Gastrocnemius medialis (tissue), 4 donors: ENCODE results near the gene CDH5. TPM values are rescaled to one million over a fixed set of nuclear protein-coding genes. Genes with fewer than 3 reads are reported as not detected.

Source experiments
- ATAC-seq, 2 donors: fragments of 150-250 bp; one replicate each; pipeline ENCODE4 v1.9.1; 2016
- DNase-seq, 2 donors: peaks; one replicate each; pipeline ENCODE4 v3.0.0-alpha.2; 2019
- H3K27ac ChIP-seq, 4 donors: fragments of 200-600 bp; sonication (generic); 1 replicate in 1 of 4; 2 replicates in 3 of 4; pipeline ENCODE4 v1.5.1; 2016 to 2018; ENCODE audit warnings: mild to moderate bottlenecking in 2 of 4, moderate library complexity in 1 of 4
- H3K27me3 ChIP-seq, 3 donors: fragments of 200-600 bp; sonication (generic) in 2 of 3; 1 replicate in 1 of 3; 2 replicates in 2 of 3; pipeline versions ENCODE4 v1.5.1 to v1.6.0; 2016 to 2019; ENCODE audit warnings: mild to moderate bottlenecking in 1 of 3, moderate library complexity in 1 of 3
- H3K36me3 ChIP-seq, 2 donors: fragments of 200-600 bp; sonication (generic) in 1 of 2; one replicate each; pipeline ENCODE4 v1.5.1; 2017 to 2018
- H3K4me1 ChIP-seq, 2 donors: fragments of 200-600 bp; sonication (generic) in 1 of 2; one replicate each; pipeline ENCODE4 v1.5.1; 2016 to 2017; ENCODE audit warnings: mild to moderate bottlenecking in 2 of 2
- H3K4me3 ChIP-seq, 4 donors: fragments of 200-600 bp; sonication (generic) in 3 of 4; 1 replicate in 1 of 4; 2 replicates in 3 of 4; pipeline ENCODE4 v1.5.1; 2016 to 2019; ENCODE audit warnings: mild to moderate bottlenecking in 2 of 4
- H3K9me3 ChIP-seq, 3 donors: fragments of 200-600 bp; sonication (generic) in 2 of 3; 1 replicate in 1 of 3; 2 replicates in 2 of 3; pipeline ENCODE4 v1.5.1; 2016 to 2019
- CTCF ChIP-seq, 5 experiments: fragments of 450-650 bp in 3 of 5; fragments of 200-600 bp in 2 of 5; sonication (generic) in 2 of 5; IDR thresholded peaks in 4 of 5; conservative IDR thresholded peaks in 1 of 5; 1 replicate in 4 of 5; 2 replicates in 1 of 5; pipeline ENCODE4 v1.5.1; 2016 to 2019; ENCODE audit warnings: antibody characterized with exemption in 5 of 5, mild to moderate bottlenecking in 3 of 5, moderate library complexity in 3 of 5
- POLR2A ChIP-seq, 2 donors: fragments of 450-650 bp; IDR thresholded peaks; one replicate each; pipeline ENCODE4 v1.6.1; 2017; ENCODE audit warnings: antibody characterized with exemption in 2 of 2, mild to moderate bottlenecking in 2 of 2, moderate library complexity in 2 of 2
- in situ Hi-C, 4 donors: fragments of 200-750 bp; cut with MboI; loops; one replicate each; pipeline versions ENCODE4 v1.15.0 to v1.8.0; 2017; ENCODE audit warnings: low sequenced_read_pairs in 4 of 4
- intact Hi-C: fragments of 100-400 bp; cut with DNase I; formaldehyde crosslinking; loops from one replicate; pipeline ENCODE4 v1.15.1; 2023; ENCODE audit warnings: low total_unique reads
- total RNA-seq, 4 donors: library from RNA; depleted of rRNA; stranded (reverse); fragments of >200 nt; gene quantifications; one replicate each; pipeline versions ENCODE4 v1.1.0 to v1.2.3, GENCODE V29; 2016

Gene CDH5
- total RNA-seq, 4 donors from 2014 or later: 24.3 to 37.4 (median 31.7) TPM

GRCh38 chr16:66382171-66382965, 15.9 kb downstream of the CDH5 start:
- H3K36me3 ChIP-seq: no peaks in the 10 kb centered on the region
- peak; percentile 61 to 73 for ATAC-seq
- in situ Hi-C loops: no loop called here
- H3K27ac ChIP-seq: peak overlapping the region; percentile 55 to 81 (median 78)
- peaks cover 0 to 10% of the 10 kb centered on the region in 2 donors for H3K4me1 ChIP-seq
- intact Hi-C loops: no loop called here
- no peak overlapping the region for H3K4me3 ChIP-seq
- TF ChIP-seq CTCF (IDR thresholded peaks at IDR 0.05 in 4 of 5, conservative IDR thresholded peaks at IDR 0.05 in 1 of 5) (no peak), POLR2A (IDR thresholded peaks at IDR 0.05) (peak in 1 of 2 donors; percentile 20)
- no peak for DNase-seq
- no peaks in the 10 kb centered on the region for H3K9me3 ChIP-seq
- no peaks in the 10 kb centered on the region for H3K27me3 ChIP-seq

GRCh38 chr16:66382966-66383299, 16.4 kb downstream of the CDH5 start:
- DNase-seq (no peak), ATAC-seq (peak in 1 of 2 donors; percentile 46)
- in situ Hi-C loops (no loop called here), intact Hi-C loops (no loop called here)
- TF ChIP-seq POLR2A (IDR thresholded peaks at IDR 0.05) (no peak), CTCF (IDR thresholded peaks at IDR 0.05 in 4 of 5, conservative IDR thresholded peaks at IDR 0.05 in 1 of 5) (no peak)
- Histone ChIP-seq H3K27ac (peak overlapping the region; percentile 55 to 81 (median 78)), H3K9me3 (no peaks in the 10 kb centered on the region), H3K27me3 (no peaks in the 10 kb centered on the region), H3K4me1 (peaks cover 0 to 10% of the 10 kb centered on the region in 2 donors), H3K36me3 (no peaks in the 10 kb centered on the region), H3K4me3 (no peak overlapping the region)

GRCh38 chr16:66383551-66383950, 17.1 kb downstream of the CDH5 start:
- no peaks in the 10 kb centered on the region for H3K9me3 ChIP-seq
- intact Hi-C loops: no loop called here
- H3K27me3 ChIP-seq: no peaks in the 10 kb centered on the region
- no peaks in the 10 kb centered on the region for H3K36me3 ChIP-seq
- peaks cover 0 to 7% of the 10 kb centered on the region in 2 donors for H3K4me1 ChIP-seq
- in situ Hi-C loops: no loop called here
- H3K27ac ChIP-seq: peak overlapping the region; percentile 55 to 81 (median 78)
- DNase-seq: no peak
- no peak for ATAC-seq
- no peak overlapping the region for H3K4me3 ChIP-seq
- TF ChIP-seq CTCF (IDR thresholded peaks at IDR 0.05 in 4 of 5, conservative IDR thresholded peaks at IDR 0.05 in 1 of 5) (no peak), POLR2A (IDR thresholded peaks at IDR 0.05) (no peak)

GRCh38 chr16:66385415-66385814, 18.9 kb downstream of the CDH5 start:
- no peak for DNase-seq
- no peak overlapping the region for H3K4me3 ChIP-seq
- no peaks in the 10 kb centered on the region for H3K27me3 ChIP-seq
- H3K36me3 ChIP-seq: peaks cover 0 to 5% of the 10 kb centered on the region in 2 donors
- intact Hi-C loops: no loop called here
- peaks cover 0 to 6% of the 10 kb centered on the region in 2 donors for H3K4me1 ChIP-seq
- in situ Hi-C loops: no loop called here
- no peaks in the 10 kb centered on the region for H3K9me3 ChIP-seq
- TF ChIP-seq CTCF (IDR thresholded peaks at IDR 0.05 in 4 of 5, conservative IDR thresholded peaks at IDR 0.05 in 1 of 5): no peak
- H3K27ac ChIP-seq: peak overlapping the region in 1 of 4 donors; percentile 78
- ATAC-seq: no peak
